ENCODE data around the gene AACS. TPM values are rescaled to one million over a fixed set of nuclear protein-coding genes. Genes with fewer than 3 reads are reported as not detected.

Gene AACS
- total and polyA plus RNA-seq, 4 donors: 15.4 to 33.5 (median 17.6) TPM

DNA sequence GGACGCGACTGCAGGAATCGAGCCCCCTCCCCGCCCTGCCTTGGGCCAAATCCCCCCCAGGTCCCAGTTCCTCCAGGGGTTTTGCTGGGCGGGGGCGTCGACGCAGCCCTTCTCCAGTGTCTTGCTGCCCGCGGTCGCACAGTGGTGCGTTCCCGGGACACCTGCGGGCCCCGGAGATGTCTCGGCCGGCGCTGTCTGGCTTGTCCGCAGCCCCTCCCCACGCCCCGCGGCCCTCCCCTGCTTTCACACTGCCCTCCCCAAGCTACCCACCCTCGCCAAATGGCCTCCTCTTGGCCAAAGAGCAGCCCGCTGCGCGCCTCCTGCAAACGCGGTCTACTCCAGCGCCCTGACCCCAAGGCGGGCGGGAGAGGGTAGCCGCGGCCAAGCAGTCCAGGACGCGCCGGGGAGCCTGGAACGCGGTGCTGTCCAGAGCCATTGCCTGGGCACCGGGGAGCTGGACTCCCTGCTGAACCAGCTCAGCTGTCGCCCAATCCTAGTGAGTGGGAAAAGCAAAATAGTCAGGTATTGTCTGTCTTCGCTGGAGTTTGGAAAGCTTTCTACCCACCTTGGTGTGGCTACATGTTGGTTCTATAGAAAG is 122.0 kb downstream of the AACS start:
- DNase-seq (no peak), ATAC-seq (ENCODE audit: insufficient read depth, low FRiP score) (no peak)
- no peaks in the 10 kb centered on the region for H3K9me3 ChIP-seq (ENCODE audit: control insufficient read depth in 4 of 4, insufficient read depth in 3 of 4, low read length in 3 of 4)
- H3K36me3 ChIP-seq (ENCODE audit: control insufficient read depth in 4 of 4, insufficient read depth in 4 of 4, low read length in 4 of 4): no peaks in the 10 kb centered on the region
- H3K27ac ChIP-seq (ENCODE audit: low read depth in 1 of 2, low read length in 1 of 2): no peak overlapping the region
- no peak overlapping the region for H3K4me3 ChIP-seq
- H3K4me1 ChIP-seq (ENCODE audit: control insufficient read depth in 5 of 5, insufficient read depth in 5 of 5, low read length in 5 of 5): peaks cover 0 to 11% (median 2%) of the 10 kb centered on the region in 5 donors
- WGBS, 2 donors: 1 to 2% methylated on average over 41 of the region's 41 CpGs
- H3K9ac ChIP-seq (ENCODE audit: insufficient read depth in 1 of 2, low read length in 2 of 2): no peak overlapping the region
- peaks cover 15 to 64% (median 53%) of the 10 kb centered on the region in 3 donors for H3K27me3 ChIP-seq (ENCODE audit: control insufficient read depth in 3 of 3, insufficient read depth in 3 of 3, low read length in 2 of 3)
- TF ChIP-seq CTCF (IDR thresholded peaks at IDR 0.05; ENCODE audit: control extremely low read depth, extremely low read depth): no peak

DNA sequence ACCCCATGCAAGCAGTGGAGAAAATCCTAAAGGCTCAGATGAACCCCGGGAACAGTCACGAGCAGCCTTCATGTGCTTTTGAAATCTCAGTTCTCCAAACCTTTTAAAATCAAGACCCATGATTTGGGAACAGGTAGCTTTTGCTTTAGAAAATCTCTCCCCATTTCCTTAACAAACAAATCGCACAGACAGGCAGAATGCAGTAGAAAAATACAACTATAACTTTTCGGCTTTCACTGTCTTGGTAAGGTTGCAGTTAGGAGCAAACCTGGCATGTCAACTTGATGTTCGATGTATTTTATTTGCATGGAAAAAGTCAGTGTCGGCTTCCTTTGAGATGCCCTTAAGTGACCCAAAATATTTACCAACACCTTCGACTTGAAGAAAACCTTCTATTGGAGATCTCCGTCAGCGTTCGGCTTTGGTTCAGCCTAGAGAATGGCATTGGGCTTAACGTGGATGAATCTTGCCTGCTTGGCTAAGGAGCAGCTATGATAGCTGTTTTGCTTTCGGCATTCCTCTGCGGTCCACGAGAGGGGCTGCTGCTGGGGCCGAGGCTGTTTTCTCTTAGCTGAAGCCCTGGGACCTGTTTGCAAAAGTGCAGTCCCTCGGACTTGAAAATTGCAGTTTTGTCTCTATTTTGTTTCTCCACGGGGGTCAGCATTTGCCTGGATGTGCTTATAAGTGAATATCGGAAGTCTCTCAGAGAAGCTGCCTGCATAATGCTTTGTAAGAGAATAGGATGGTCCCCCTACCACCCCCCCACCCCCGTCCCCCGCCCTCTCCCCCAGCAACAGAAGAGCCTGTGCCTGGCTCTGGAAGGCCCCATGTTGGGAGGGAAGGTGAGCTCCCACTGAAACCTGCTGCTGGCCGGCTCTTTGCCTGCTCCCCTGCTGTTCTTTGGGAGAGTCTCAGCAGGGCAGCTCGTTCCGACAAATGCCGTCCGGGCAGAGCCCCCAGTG is 122.8 kb downstream of the AACS start:
- H3K9me3 ChIP-seq (ENCODE audit: control insufficient read depth in 4 of 4, insufficient read depth in 3 of 4, low read length in 3 of 4): no peaks in the 10 kb centered on the region
- TF ChIP-seq CTCF (IDR thresholded peaks at IDR 0.05; ENCODE audit: control extremely low read depth, extremely low read depth): no peak
- WGBS, 2 donors: 4 to 5% methylated on average over 25 of the region's 25 CpGs
- ATAC-seq (ENCODE audit: insufficient read depth, low FRiP score) (no peak), DNase-seq (no peak)
- H3K9ac ChIP-seq (ENCODE audit: insufficient read depth in 1 of 2, low read length in 2 of 2): no peak overlapping the region
- no peak overlapping the region for H3K27ac ChIP-seq (ENCODE audit: low read depth in 1 of 2, low read length in 1 of 2)
- peaks cover 15 to 66% (median 58%) of the 10 kb centered on the region in 3 donors for H3K27me3 ChIP-seq (ENCODE audit: control insufficient read depth in 3 of 3, insufficient read depth in 3 of 3, low read length in 2 of 3)
- no peaks in the 10 kb centered on the region for H3K36me3 ChIP-seq (ENCODE audit: control insufficient read depth in 4 of 4, insufficient read depth in 4 of 4, low read length in 4 of 4)
- H3K4me1 ChIP-seq (ENCODE audit: control insufficient read depth in 5 of 5, insufficient read depth in 5 of 5, low read length in 5 of 5): peaks cover 0 to 11% (median 2%) of the 10 kb centered on the region in 5 donors
- H3K4me3 ChIP-seq: no peak overlapping the region

- Histone ChIP-seq H3K36me3 (ENCODE audit: control insufficient read depth in 4 of 4, insufficient read depth in 4 of 4, low read length in 4 of 4) (no peaks in the 10 kb centered on the region), H3K9ac (ENCODE audit: insufficient read depth in 1 of 2, low read length in 2 of 2) (no peak overlapping the region), H3K4me1 (ENCODE audit: control insufficient read depth in 5 of 5, insufficient read depth in 5 of 5, low read length in 5 of 5) (peaks cover 0 to 11% (median 2%) of the 10 kb centered on the region in 5 donors), H3K4me3 (no peak overlapping the region), H3K27ac (ENCODE audit: low read depth in 1 of 2, low read length in 1 of 2) (no peak overlapping the region), H3K9me3 (ENCODE audit: control insufficient read depth in 4 of 4, insufficient read depth in 3 of 4, low read length in 3 of 4) (no peaks in the 10 kb centered on the region), H3K27me3 (ENCODE audit: control insufficient read depth in 3 of 3, insufficient read depth in 3 of 3, low read length in 2 of 3) (peaks cover 15 to 69% (median 54%) of the 10 kb centered on the region in 3 donors)
- no peak for DNase-seq
- ATAC-seq (ENCODE audit: insufficient read depth, low FRiP score): no peak
- WGBS, 2 donors: 8 to 12% methylated on average over 10 of the region's 10 CpGs
- no peak for TF ChIP-seq CTCF (IDR thresholded peaks at IDR 0.05; ENCODE audit: control extremely low read depth, extremely low read depth)
Observed at GRCh38 chr12:125189015-125189414, 123.8 kb downstream of the AACS start.
